ENCODE results near the gene COL6A1. TPM values are rescaled to one million over a fixed set of nuclear protein-coding genes. Genes with fewer than 3 reads are reported as not detected.

COL6A1 gene
- total RNA-seq, 1 donor from 2014 or later, result 148 TPM

DNA sequence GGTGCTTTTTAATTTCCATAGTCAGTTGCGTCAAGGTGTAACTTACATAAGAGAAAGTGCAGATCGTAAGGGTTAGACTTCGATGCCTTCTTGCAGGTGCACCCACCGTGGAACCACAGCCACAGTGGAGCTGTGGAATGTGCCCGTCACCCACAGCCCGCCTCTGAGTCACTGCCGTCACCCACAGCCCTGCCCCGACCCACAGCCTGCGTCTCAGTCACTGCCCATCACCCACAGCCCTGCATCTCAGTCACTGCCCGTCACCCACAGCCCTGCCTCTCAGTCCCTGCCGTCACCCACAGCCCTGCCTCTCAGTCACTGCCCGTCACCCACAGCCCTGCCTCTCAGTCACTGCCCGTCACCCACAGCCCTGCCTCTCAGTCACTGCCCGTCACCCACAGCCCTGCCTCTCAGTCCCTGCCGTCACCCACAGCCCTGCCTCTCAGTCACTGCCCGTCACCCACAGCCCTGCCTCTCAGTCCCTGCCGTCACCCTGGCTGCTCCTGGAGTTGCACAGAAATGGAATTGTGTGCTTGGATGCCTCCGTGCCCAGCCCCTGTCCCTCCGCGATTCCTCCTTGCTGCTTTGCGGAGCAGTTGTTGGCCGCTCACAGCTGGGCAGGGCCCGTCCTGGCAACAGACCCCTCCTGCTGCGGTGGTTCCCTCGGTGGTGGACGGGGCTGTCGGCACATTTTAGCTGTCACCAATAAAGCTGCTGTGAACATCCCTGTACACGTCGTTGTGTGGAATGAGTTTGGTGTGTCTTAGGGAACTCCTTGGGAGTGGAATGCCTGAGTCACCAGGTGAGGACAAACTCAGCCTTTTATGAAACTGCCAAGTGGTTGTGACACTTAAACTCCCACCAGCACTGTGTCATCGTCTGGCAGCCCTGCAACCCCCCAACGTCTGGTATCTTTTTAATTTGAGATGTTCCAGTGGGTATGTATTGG lies 71.4 kb downstream of the COL6A1 start:
- H3K27ac ChIP-seq, result no peak overlapping the region
- no peaks in the 10 kb centered on the region for H3K36me3 ChIP-seq
- peak; percentile 42 for DNase-seq
- H3K9me3 ChIP-seq, result no peaks in the 10 kb centered on the region
- no peak overlapping the region for H3K4me3 ChIP-seq
- TF ChIP-seq, protein P1, sequence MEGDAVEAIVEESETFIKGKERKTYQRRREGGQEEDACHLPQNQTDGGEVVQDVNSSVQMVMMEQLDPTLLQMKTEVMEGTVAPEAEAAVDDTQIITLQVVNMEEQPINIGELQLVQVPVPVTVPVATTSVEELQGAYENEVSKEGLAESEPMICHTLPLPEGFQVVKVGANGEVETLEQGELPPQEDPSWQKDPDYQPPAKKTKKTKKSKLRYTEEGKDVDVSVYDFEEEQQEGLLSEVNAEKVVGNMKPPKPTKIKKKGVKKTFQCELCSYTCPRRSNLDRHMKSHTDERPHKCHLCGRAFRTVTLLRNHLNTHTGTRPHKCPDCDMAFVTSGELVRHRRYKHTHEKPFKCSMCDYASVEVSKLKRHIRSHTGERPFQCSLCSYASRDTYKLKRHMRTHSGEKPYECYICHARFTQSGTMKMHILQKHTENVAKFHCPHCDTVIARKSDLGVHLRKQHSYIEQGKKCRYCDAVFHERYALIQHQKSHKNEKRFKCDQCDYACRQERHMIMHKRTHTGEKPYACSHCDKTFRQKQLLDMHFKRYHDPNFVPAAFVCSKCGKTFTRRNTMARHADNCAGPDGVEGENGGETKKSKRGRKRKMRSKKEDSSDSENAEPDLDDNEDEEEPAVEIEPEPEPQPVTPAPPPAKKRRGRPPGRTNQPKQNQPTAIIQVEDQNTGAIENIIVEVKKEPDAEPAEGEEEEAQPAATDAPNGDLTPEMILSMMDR (IDR thresholded peaks at IDR 0.05), result no peak
- H3K4me1 ChIP-seq, result peaks cover 36% of the 10 kb centered on the region
- peaks cover 27% of the 10 kb centered on the region for H3K27me3 ChIP-seq (ENCODE audit: low read depth)
- ATAC-seq, result no peak
- intact Hi-C loops (cut with DNase I), result no loop called here

DNA sequence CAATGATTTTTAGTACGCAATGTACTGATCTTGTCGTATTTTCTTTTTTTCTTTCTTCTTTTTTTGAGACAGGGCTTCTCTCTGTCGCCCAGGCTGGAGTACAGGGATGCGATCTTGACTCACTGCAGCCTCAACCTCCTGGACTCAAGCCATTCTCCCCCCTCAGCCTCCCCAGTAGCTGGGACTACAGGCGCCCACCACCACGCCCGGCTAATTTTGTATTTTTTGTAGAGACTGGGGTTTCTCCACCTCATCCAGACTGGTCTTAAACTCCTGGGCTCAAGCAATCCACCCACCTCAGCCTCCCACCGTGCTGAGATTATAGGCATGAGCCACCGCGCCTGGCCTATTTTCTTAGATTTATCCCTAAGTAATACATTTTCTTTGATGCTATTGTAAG lies 72.5 kb downstream of the COL6A1 start:
- Histone ChIP-seq H3K27ac (no peak overlapping the region), H3K27me3 (ENCODE audit: low read depth) (peaks cover 27% of the 10 kb centered on the region), H3K9me3 (no peaks in the 10 kb centered on the region), H3K4me1 (peaks cover 33% of the 10 kb centered on the region), H3K4me3 (no peak overlapping the region), H3K36me3 (no peaks in the 10 kb centered on the region)
- DNase-seq (no peak), ATAC-seq (no peak)
- intact Hi-C loops (cut with DNase I), result no loop called here
- TF ChIP-seq, protein P1 (IDR thresholded peaks at IDR 0.05), result no peak

DNA sequence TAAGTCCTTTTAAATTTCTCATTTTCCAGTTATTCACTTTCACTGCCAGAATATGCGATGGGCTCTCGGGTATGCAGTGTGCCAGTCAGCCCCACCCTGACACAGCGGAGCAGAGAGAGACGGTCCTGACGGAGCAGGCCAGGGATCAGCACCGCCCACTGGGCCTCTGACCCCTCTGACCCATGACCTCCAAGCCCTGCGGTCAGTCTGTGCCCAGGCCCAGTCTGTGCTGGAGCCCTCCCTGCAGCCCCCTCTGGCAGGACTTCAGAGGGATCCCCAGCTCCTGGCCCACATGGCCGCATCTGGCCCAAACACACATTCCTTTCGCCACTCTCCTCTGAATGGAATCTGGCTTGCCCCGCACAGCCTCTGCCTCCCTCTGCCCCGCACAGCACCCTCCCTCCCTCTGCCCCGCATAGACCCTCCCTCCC lies 72.9 kb downstream of the COL6A1 start:
- Histone ChIP-seq H3K27ac (no peak overlapping the region), H3K9me3 (no peaks in the 10 kb centered on the region), H3K27me3 (ENCODE audit: low read depth) (peaks cover 27% of the 10 kb centered on the region), H3K36me3 (no peaks in the 10 kb centered on the region), H3K4me3 (no peak overlapping the region), H3K4me1 (peaks cover 32% of the 10 kb centered on the region)
- DNase-seq (peak; percentile 42), ATAC-seq (peak; percentile 7 to 11)
- intact Hi-C loops (cut with DNase I), result no loop called here
- TF ChIP-seq, protein P1 (IDR thresholded peaks at IDR 0.05), result no peak

Other genes starting within 250 kb of the COL6A1 start
- 227 TPM for gene COL6A2, start 116.3 kb downstream of the COL6A1 start, total RNA-seq
- 1.5 TPM for gene FTCD, start 173.8 kb downstream of the COL6A1 start, total RNA-seq
- 8.6 TPM for gene SPATC1L, start 202.7 kb downstream of the COL6A1 start, total RNA-seq
- gene LSS, start 247.0 kb downstream of the COL6A1 start, total RNA-seq, result 91.0 TPM

Data from lower lobe of right lung (tissue), 2 donors.